Gastrocnemius medialis (tissue), 4 donors: ENCODE data around the gene PEAK1. TPM values are rescaled to one million over a fixed set of nuclear protein-coding genes. Genes with fewer than 3 reads are reported as not detected.

Experiments used
- ATAC-seq, 2 donors: fragments of 150-250 bp; one replicate each; pipeline ENCODE4 v1.9.1; 2016
- DNase-seq, 2 donors: peaks; one replicate each; pipeline ENCODE4 v3.0.0-alpha.2; 2019
- H3K27ac ChIP-seq, 4 donors: fragments of 200-600 bp; sonication (generic); 1 replicate in 1 of 4; 2 replicates in 3 of 4; pipeline ENCODE4 v1.5.1; 2016 to 2018; ENCODE audit warnings: mild to moderate bottlenecking in 2 of 4, moderate library complexity in 1 of 4
- H3K27me3 ChIP-seq, 3 donors: fragments of 200-600 bp; sonication (generic) in 2 of 3; 1 replicate in 1 of 3; 2 replicates in 2 of 3; pipeline versions ENCODE4 v1.5.1 to v1.6.0; 2016 to 2019; ENCODE audit warnings: mild to moderate bottlenecking in 1 of 3, moderate library complexity in 1 of 3
- H3K36me3 ChIP-seq, 2 donors: fragments of 200-600 bp; sonication (generic) in 1 of 2; one replicate each; pipeline ENCODE4 v1.5.1; 2017 to 2018
- H3K4me1 ChIP-seq, 2 donors: fragments of 200-600 bp; sonication (generic) in 1 of 2; one replicate each; pipeline ENCODE4 v1.5.1; 2016 to 2017; ENCODE audit warnings: mild to moderate bottlenecking in 2 of 2
- H3K4me3 ChIP-seq, 4 donors: fragments of 200-600 bp; sonication (generic) in 3 of 4; 1 replicate in 1 of 4; 2 replicates in 3 of 4; pipeline ENCODE4 v1.5.1; 2016 to 2019; ENCODE audit warnings: mild to moderate bottlenecking in 2 of 4
- H3K9me3 ChIP-seq, 3 donors: fragments of 200-600 bp; sonication (generic) in 2 of 3; 1 replicate in 1 of 3; 2 replicates in 2 of 3; pipeline ENCODE4 v1.5.1; 2016 to 2019
- POLR2A ChIP-seq, 2 donors: fragments of 450-650 bp; IDR thresholded peaks; one replicate each; pipeline ENCODE4 v1.6.1; 2017; ENCODE audit warnings: antibody characterized with exemption in 2 of 2, mild to moderate bottlenecking in 2 of 2, moderate library complexity in 2 of 2
- in situ Hi-C, 4 donors: fragments of 200-750 bp; cut with MboI; loops; one replicate each; pipeline versions ENCODE4 v1.15.0 to v1.8.0; 2017; ENCODE audit warnings: low sequenced_read_pairs in 4 of 4
- intact Hi-C: fragments of 100-400 bp; cut with DNase I; formaldehyde crosslinking; loops from one replicate; pipeline ENCODE4 v1.15.1; 2023; ENCODE audit warnings: low total_unique reads
- total RNA-seq, 4 donors: library from RNA; depleted of rRNA; stranded (reverse); fragments of >200 nt; gene quantifications; one replicate each; pipeline versions ENCODE4 v1.1.0 to v1.2.3, GENCODE V29; 2016
- TF ChIP-seq, protein P1 (sequence below), 5 experiments: fragments of 450-650 bp in 3 of 5; fragments of 200-600 bp in 2 of 5; sonication (generic) in 2 of 5; IDR thresholded peaks in 4 of 5; conservative IDR thresholded peaks in 1 of 5; 1 replicate in 4 of 5; 2 replicates in 1 of 5; pipeline ENCODE4 v1.5.1; 2016 to 2019; ENCODE audit warnings: antibody characterized with exemption in 5 of 5, mild to moderate bottlenecking in 3 of 5, moderate library complexity in 3 of 5

Gene PEAK1
- total RNA-seq, 4 donors from 2014 or later, result 17.8 to 21.9 (median 20.8) TPM

DNA sequence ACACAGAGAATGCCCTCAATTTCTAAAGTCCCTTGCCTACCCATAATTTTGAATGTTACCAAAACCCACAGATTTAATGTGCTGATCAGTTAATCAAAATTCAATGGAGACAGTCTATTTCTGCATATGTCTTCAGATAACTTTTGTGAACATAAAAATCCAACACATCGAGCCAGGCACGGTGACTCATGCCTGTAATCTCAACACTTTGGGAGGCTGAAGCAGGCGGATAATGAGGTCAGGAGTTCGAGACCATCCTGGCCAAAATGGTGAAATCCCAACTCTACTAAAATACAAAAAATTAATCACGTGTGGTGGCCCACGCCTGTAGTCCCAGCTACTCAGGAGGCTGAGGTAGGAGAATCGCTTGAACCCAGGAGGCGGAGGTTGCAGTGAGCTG is 49.3 kb downstream of the PEAK1 start:
- Histone ChIP-seq H3K4me3 (no peak overlapping the region), H3K27ac (no peak overlapping the region), H3K9me3 (no peaks in the 10 kb centered on the region), H3K4me1 (peaks cover 7 to 13% of the 10 kb centered on the region in 2 donors), H3K36me3 (no peaks in the 10 kb centered on the region), H3K27me3 (no peaks in the 10 kb centered on the region)
- in situ Hi-C loops, result no loop called here
- ATAC-seq, result no peak
- DNase-seq, result no peak
- intact Hi-C loops, result no loop called here
- TF ChIP-seq POLR2A (IDR thresholded peaks at IDR 0.05), result no peak
- TF ChIP-seq, protein P1, sequence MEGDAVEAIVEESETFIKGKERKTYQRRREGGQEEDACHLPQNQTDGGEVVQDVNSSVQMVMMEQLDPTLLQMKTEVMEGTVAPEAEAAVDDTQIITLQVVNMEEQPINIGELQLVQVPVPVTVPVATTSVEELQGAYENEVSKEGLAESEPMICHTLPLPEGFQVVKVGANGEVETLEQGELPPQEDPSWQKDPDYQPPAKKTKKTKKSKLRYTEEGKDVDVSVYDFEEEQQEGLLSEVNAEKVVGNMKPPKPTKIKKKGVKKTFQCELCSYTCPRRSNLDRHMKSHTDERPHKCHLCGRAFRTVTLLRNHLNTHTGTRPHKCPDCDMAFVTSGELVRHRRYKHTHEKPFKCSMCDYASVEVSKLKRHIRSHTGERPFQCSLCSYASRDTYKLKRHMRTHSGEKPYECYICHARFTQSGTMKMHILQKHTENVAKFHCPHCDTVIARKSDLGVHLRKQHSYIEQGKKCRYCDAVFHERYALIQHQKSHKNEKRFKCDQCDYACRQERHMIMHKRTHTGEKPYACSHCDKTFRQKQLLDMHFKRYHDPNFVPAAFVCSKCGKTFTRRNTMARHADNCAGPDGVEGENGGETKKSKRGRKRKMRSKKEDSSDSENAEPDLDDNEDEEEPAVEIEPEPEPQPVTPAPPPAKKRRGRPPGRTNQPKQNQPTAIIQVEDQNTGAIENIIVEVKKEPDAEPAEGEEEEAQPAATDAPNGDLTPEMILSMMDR (IDR thresholded peaks at IDR 0.05 in 4 of 5, conservative IDR thresholded peaks at IDR 0.05 in 1 of 5), result no peak

DNA sequence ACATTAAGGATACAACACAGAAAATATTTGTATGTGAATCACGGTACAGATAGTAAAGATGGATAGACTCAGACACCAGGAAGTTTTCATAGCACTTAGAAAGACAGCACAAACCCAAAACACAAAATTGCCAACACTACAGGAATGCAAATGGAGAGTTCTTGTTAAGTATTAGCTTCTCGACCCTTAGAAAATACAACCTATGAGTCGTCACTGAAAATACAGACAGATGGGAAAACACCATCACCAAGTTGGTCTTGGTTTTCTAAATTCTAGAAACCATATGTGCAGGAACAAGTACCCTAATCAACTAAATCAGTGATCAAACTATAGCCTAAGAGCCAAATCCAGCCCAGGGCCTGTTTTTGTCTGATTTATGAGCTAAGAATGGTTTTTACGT is 50.7 kb downstream of the PEAK1 start:
- intact Hi-C loops (no loop called here), in situ Hi-C loops (no loop called here)
- H3K4me3 ChIP-seq, result no peak overlapping the region
- H3K27me3 ChIP-seq, result no peaks in the 10 kb centered on the region
- ATAC-seq (no peak), DNase-seq (no peak)
- peaks cover 4 to 7% of the 10 kb centered on the region in 2 donors for H3K4me1 ChIP-seq
- no peaks in the 10 kb centered on the region for H3K36me3 ChIP-seq
- no peaks in the 10 kb centered on the region for H3K9me3 ChIP-seq
- H3K27ac ChIP-seq, result no peak overlapping the region
- TF ChIP-seq, protein P1 (IDR thresholded peaks at IDR 0.05 in 4 of 5, conservative IDR thresholded peaks at IDR 0.05 in 1 of 5), result no peak
- TF ChIP-seq POLR2A (IDR thresholded peaks at IDR 0.05), result no peak

DNA sequence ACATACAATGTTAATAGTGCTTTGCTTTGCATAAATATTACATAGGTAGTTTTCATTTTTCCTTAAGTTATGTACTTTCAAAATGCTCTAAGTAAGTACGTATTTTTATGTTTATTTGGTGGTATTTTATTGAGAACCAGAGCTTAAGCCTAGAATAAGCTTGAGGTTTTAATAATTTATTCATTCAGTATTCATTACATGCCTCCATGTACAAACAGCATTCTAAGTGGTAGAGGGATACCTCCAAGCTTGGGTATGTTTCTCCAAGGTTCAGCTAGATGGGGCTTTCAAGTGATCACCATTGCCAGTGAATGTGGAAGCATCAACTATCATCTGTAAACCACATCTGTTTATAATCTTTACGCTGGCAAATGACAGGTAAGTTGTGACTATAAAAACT is 52.3 kb downstream of the PEAK1 start:
- no peak for ATAC-seq
- peaks cover 4 to 7% of the 10 kb centered on the region in 2 donors for H3K4me1 ChIP-seq
- no peak for DNase-seq
- intact Hi-C loops, result no loop called here
- H3K27ac ChIP-seq, result no peak overlapping the region
- no peaks in the 10 kb centered on the region for H3K27me3 ChIP-seq
- TF ChIP-seq, protein P1 (IDR thresholded peaks at IDR 0.05 in 4 of 5, conservative IDR thresholded peaks at IDR 0.05 in 1 of 5), result no peak
- no peak for TF ChIP-seq POLR2A (IDR thresholded peaks at IDR 0.05)
- H3K36me3 ChIP-seq, result peaks cover 0 to 8% of the 10 kb centered on the region in 2 donors
- no peaks in the 10 kb centered on the region for H3K9me3 ChIP-seq
- in situ Hi-C loops, result no loop called here
- H3K4me3 ChIP-seq, result no peak overlapping the region

DNA sequence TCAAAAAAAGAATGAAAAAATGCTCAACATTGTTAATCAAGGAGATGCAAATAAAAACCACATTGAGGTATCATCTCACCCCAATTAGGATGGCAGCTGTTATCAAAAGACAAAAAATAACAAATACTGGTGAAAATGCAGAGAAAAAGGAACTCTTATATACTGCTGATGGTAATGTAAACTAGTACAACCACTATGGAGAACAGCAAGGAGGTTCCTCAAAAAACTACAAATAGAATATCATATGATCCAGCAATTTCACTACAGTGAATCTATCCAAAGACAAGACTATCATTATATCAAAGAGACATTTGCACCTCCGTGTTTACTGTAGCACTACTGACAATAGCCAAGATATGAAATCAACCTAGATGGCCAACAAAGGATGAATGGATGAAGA is 58.4 kb downstream of the PEAK1 start:
- H3K9me3 ChIP-seq, result no peaks in the 10 kb centered on the region
- in situ Hi-C loops (no loop called here), intact Hi-C loops (no loop called here)

DNA sequence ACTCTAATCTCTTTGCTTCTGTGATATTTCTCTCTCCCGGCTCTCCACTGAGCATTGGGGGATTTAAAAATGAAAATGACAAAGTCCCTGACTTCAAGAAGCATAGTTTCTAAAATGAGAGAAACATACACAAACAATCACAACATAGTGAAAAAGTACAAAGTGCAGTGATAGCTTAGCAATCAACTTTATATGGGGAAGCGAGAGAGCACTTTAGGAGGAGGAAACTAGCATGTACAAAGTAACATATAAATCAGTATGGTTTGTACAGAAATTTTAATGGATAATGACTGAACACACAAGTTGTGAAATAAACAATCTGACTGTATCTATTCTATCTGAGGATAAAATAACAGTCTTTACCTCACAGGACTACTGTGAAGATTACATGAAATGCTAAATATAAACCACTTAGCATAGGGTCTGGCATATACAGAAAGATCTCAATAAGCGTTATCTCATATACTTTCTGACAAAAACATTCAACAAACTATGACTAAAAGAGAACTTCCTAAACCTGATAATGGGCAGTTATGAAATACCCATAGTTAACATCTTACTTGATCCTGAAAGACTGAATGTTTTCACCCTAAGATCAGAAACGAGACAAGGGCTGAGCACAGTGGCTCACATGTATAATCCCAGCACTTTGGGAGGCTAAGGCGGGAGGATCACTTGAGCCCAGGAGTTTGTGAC is 61.2 kb downstream of the PEAK1 start:
- H3K4me1 ChIP-seq, result peaks cover 18 to 19% of the 10 kb centered on the region in 2 donors
- intact Hi-C loops, result no loop called here
- DNase-seq (no peak), ATAC-seq (no peak)
- H3K9me3 ChIP-seq, result no peaks in the 10 kb centered on the region
- in situ Hi-C loops, result no loop called here
- H3K4me3 ChIP-seq, result no peak overlapping the region
- H3K27ac ChIP-seq, result no peak overlapping the region
- H3K27me3 ChIP-seq, result no peaks in the 10 kb centered on the region
- H3K36me3 ChIP-seq, result peaks cover 0 to 5% of the 10 kb centered on the region in 2 donors
- TF ChIP-seq POLR2A (IDR thresholded peaks at IDR 0.05), result no peak
- TF ChIP-seq, protein P1 (IDR thresholded peaks at IDR 0.05 in 4 of 5, conservative IDR thresholded peaks at IDR 0.05 in 1 of 5), result no peak

More for the DNA sequence above, 58.4 kb downstream of the PEAK1 start:
- TF ChIP-seq POLR2A (IDR thresholded peaks at IDR 0.05), result no peak
- ATAC-seq (no peak), DNase-seq (no peak)
- Histone ChIP-seq H3K27me3 (no peaks in the 10 kb centered on the region), H3K27ac (no peak overlapping the region), H3K4me3 (no peak overlapping the region), H3K36me3 (peaks cover 0 to 8% of the 10 kb centered on the region in 2 donors), H3K4me1 (peaks cover 10 to 15% of the 10 kb centered on the region in 2 donors)
